OCI-LY3 (cell line): ENCODE results near the gene ZNF710.
A peak's percentile ranks its signal among the peaks of the same experiment; 100 is the strongest.

Source experiments
- H2AFZ ChIP-seq: fragments of 200-600, 300-600 bp; shearing (Covaris generic); 2 replicates; pipeline ENCODE4 v1.6.0; 2014; ENCODE audit warnings: antibody characterized with exemption, low read depth, low read length
- H3K27ac ChIP-seq: fragments of 200-600, 300-600 bp; sonication (generic); 2 replicates; pipeline ENCODE4 v1.5.1; 2014; ENCODE audit warnings: mild to moderate bottlenecking, low read length, moderate library complexity, mixed read lengths
- H3K27me3 ChIP-seq: fragments of 200-600, 300-600 bp; sonication (generic); 2 replicates; pipeline ENCODE4 v1.6.1; 2014; ENCODE audit warnings: low read depth, low read length, mixed read lengths
- H3K36me3 ChIP-seq: fragments of 200-600, 300-600 bp; sonication (generic); replicated peaks from 2 replicates; pipeline ENCODE3; 2014; ENCODE audit warnings: low read depth, low read length, mixed read lengths
- H3K4me1 ChIP-seq: fragments of 300-600, 200-600 bp; sonication (generic); 2 replicates; pipeline ENCODE4 v1.6.1; 2014; ENCODE audit warnings: low read length, mixed read lengths
- H3K4me2 ChIP-seq: fragments of 200-600, 300-600 bp; sonication (generic); 2 replicates; pipeline ENCODE4 v1.6.1; 2014; ENCODE audit warnings: low read length, mixed read lengths
- H3K4me3 ChIP-seq: fragments of 300-600, 200-600 bp; sonication (generic); 2 replicates; pipeline ENCODE4 v1.5.1; 2014; ENCODE audit warnings: antibody characterized with exemption, mild to moderate bottlenecking, low read length, moderate library complexity
- H3K79me2 ChIP-seq: fragments of 300-600, 200-600 bp; shearing (Covaris generic); 2 replicates; pipeline ENCODE4 v1.6.1; 2014; ENCODE audit warnings: mild to moderate bottlenecking, low read length, mixed read lengths
- H3K9ac ChIP-seq: fragments of 300-600, 200-600 bp; shearing (Covaris generic); 2 replicates; pipeline ENCODE4 v1.6.0; 2014; ENCODE audit warnings: mild to moderate bottlenecking, low read length, moderate library complexity
- H3K9me3 ChIP-seq: fragments of 200-600, 300-600 bp; shearing (Covaris generic); 2 replicates; pipeline ENCODE4 v1.6.1; 2014; ENCODE audit warnings: low read length, mixed read lengths; ENCODE audit not compliant: insufficient read depth
- H4K20me1 ChIP-seq: fragments of 200-600, 300-600 bp; sonication (generic); 2 replicates; pipeline ENCODE4 v1.6.1; 2016; ENCODE audit warnings: low read length, mixed read lengths; ENCODE audit not compliant: insufficient read depth
- EZH2phosphoT487 ChIP-seq: fragments of 200-600 bp; shearing (Covaris generic); IDR thresholded peaks from 2 replicates; pipeline ENCODE4 v1.6.1; 2018; ENCODE audit warnings: antibody characterized with exemption, mixed run types, low read depth
- TF ChIP-seq, protein P1 (sequence below): fragments of 200-600, 300-600 bp; sonication (generic); IDR thresholded peaks from 2 replicates; pipeline ENCODE4 v1.5.1; 2014; ENCODE audit warnings: antibody characterized with exemption, low read length, low read depth

Gene ZNF710

DNA sequence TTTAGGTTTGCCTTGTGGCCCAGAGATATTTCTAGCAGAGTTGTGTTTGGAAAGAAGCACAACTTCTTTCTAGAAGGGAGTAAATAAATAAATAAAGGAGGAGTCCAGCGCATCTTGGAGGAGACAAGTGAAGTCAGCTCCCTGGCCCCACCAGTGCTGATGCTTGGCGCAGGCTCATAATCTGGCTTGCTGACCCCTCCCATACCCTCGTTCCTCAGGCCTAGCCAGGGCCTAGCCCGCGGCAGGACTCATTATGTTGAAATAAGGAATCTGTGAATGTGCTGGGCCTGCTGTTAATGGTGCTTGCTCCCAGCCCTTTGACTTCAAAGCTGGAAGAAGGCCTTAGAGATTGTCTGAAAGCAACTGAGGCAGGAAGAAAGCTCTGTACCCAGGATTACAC, 3.1 kb downstream of the ZNF710 start:
- Histone ChIP-seq H3K27ac (peak overlapping the region; percentile 91), H3K79me2 (peaks cover 84% of the 10 kb centered on the region), H3K9me3 (no peaks in the 10 kb centered on the region), H4K20me1 (peaks cover 34% of the 10 kb centered on the region), H3K27me3 (no peaks in the 10 kb centered on the region), H3K36me3 (peaks cover 55% of the 10 kb centered on the region), H3K4me2 (peak overlapping the region; percentile 91), H3K4me1 (peaks cover 64% of the 10 kb centered on the region), H3K4me3 (peak overlapping the region; percentile 98), H3K9ac (peak overlapping the region; percentile 100), H2AFZ (no peak overlapping the region)
- TF ChIP-seq EZH2phosphoT487 = no peak
- TF ChIP-seq, protein P1, sequence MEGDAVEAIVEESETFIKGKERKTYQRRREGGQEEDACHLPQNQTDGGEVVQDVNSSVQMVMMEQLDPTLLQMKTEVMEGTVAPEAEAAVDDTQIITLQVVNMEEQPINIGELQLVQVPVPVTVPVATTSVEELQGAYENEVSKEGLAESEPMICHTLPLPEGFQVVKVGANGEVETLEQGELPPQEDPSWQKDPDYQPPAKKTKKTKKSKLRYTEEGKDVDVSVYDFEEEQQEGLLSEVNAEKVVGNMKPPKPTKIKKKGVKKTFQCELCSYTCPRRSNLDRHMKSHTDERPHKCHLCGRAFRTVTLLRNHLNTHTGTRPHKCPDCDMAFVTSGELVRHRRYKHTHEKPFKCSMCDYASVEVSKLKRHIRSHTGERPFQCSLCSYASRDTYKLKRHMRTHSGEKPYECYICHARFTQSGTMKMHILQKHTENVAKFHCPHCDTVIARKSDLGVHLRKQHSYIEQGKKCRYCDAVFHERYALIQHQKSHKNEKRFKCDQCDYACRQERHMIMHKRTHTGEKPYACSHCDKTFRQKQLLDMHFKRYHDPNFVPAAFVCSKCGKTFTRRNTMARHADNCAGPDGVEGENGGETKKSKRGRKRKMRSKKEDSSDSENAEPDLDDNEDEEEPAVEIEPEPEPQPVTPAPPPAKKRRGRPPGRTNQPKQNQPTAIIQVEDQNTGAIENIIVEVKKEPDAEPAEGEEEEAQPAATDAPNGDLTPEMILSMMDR = no peak

DNA sequence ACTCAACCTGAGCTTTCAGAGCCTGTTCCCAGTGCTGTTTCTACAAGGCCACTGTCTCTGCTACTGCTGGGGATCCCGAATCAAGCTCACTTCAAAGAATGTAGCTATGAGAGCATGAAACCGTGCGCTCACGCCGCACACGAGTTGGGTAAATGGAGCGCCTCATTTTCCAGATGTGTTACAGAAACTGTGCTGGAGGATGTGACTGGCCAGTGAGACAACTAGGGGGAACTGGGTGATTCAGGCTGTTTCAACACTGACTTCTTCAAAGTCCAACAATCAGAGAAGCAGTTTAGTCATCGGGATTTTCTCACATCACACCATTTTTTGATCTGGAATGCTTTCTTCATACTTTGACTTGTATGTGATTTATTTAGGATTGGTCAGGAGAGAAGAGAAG, 3.5 kb downstream of the ZNF710 start:
- Histone ChIP-seq H2AFZ (no peak overlapping the region), H3K79me2 (peaks cover 88% of the 10 kb centered on the region), H3K4me2 (peak overlapping the region; percentile 91), H3K27me3 (no peaks in the 10 kb centered on the region), H3K36me3 (peaks cover 59% of the 10 kb centered on the region), H3K27ac (peak overlapping the region; percentile 91), H3K9ac (peak overlapping the region; percentile 100), H3K9me3 (no peaks in the 10 kb centered on the region), H3K4me3 (peak overlapping the region; percentile 98), H4K20me1 (peaks cover 38% of the 10 kb centered on the region), H3K4me1 (peaks cover 63% of the 10 kb centered on the region)
- TF ChIP-seq, protein P1 = no peak
- TF ChIP-seq EZH2phosphoT487 = no peak

- peak overlapping the region; percentile 72 for H3K27ac ChIP-seq
- H3K36me3 ChIP-seq = peaks cover 76% of the 10 kb centered on the region
- no peaks in the 10 kb centered on the region for H3K27me3 ChIP-seq
- peaks cover 50% of the 10 kb centered on the region for H3K4me1 ChIP-seq
- peak overlapping the region; percentile 58 for H3K9ac ChIP-seq
- TF ChIP-seq EZH2phosphoT487 = no peak
- TF ChIP-seq, protein P1 = no peak
- no peak overlapping the region for H2AFZ ChIP-seq
- H3K79me2 ChIP-seq = peaks cover 96% of the 10 kb centered on the region
- peak overlapping the region; percentile 56 for H3K4me3 ChIP-seq
- peaks cover 5% of the 10 kb centered on the region; the same call in 1 of the 2 replicates for H3K9me3 ChIP-seq
- H4K20me1 ChIP-seq = peaks cover 41% of the 10 kb centered on the region
- peak overlapping the region; percentile 87 for H3K4me2 ChIP-seq
Observed at GRCh38 chr15:90006217-90007075, 5.3 kb downstream of the ZNF710 start.

DNA sequence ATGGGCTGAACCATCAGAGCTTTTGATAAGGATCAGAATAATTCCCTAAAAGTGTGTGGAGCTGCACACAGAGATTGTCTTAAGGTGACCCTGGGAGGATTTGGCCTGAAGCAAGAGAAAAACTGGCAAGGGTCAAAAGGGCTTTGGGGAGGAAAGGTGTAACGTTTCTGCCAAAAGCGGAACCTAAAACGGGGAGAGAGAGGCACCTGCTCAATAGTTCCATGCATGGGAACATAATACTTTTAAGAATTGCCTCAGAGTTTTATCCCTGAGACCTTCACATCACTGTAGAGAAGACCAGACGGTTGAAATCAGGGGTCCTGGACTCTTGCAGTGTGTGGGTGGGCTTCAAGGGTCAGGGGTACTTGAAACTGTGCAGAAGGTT, 5.9 kb downstream of the ZNF710 start:
- no peak for TF ChIP-seq EZH2phosphoT487
- TF ChIP-seq, protein P1 = no peak
- H3K4me1 ChIP-seq = peaks cover 50% of the 10 kb centered on the region
- no peaks in the 10 kb centered on the region for H3K27me3 ChIP-seq
- H3K4me2 ChIP-seq = peak overlapping the region; percentile 87
- H3K79me2 ChIP-seq = peaks cover 99% of the 10 kb centered on the region
- H3K4me3 ChIP-seq = peak overlapping the region; percentile 56
- peaks cover 45% of the 10 kb centered on the region for H4K20me1 ChIP-seq
- H3K36me3 ChIP-seq = peaks cover 82% of the 10 kb centered on the region
- H3K9me3 ChIP-seq = peaks cover 10% of the 10 kb centered on the region; the same call in 1 of the 2 replicates
- peak overlapping the region; percentile 58 for H3K9ac ChIP-seq
- no peak overlapping the region for H2AFZ ChIP-seq
- H3K27ac ChIP-seq = peak overlapping the region; percentile 72
